Measurements from ENCODE around the gene MMP11.

Gene MMP11

GRCh38 chr22:23781511-23782183, 9.0 kb downstream of the MMP11 start:
- no peak for DNase-seq

GRCh38 chr22:23782252-23782651, 9.6 kb downstream of the MMP11 start:
- no peak for DNase-seq

GRCh38 chr22:23782703-23783102, 10.1 kb downstream of the MMP11 start:
- DNase-seq = no peak

- no peak for DNase-seq
Measured at GRCh38 chr22:23783265-23784150, 10.9 kb downstream of the MMP11 start.

- DNase-seq = no peak
Measured at GRCh38 chr22:23784215-23784732, 11.6 kb downstream of the MMP11 start.

GRCh38 chr22:23786261-23786710, 13.6 kb downstream of the MMP11 start:
- no peak for DNase-seq

- peak; percentile 86 to 92 for DNase-seq
Measured at GRCh38 chr22:23786752-23787599, 14.3 kb downstream of the MMP11 start, which contains the start of gene SMARCB1. Gene SMARCB1, plus strand, starts transcription at chr22:23786966. Its CDS starts 204 bp downstream, at chr22:23787170.

- no peak for DNase-seq
Measured at GRCh38 chr22:23787600-23787896, 14.9 kb downstream of the MMP11 start.

- DNase-seq = no peak
Measured at GRCh38 chr22:23787910-23788309, 15.3 kb downstream of the MMP11 start.

- DNase-seq = no peak
Measured at GRCh38 chr22:23789121-23789520, 16.5 kb downstream of the MMP11 start.

GRCh38 chr22:23789638-23790037, 17.0 kb downstream of the MMP11 start:
- DNase-seq = no peak

GRCh38 chr22:23790819-23791737, 18.4 kb downstream of the MMP11 start:
- no peak for DNase-seq

- no peak for DNase-seq
Measured at GRCh38 chr22:23791738-23792645, 19.3 kb downstream of the MMP11 start.

GRCh38 chr22:23793326-23793725, 20.7 kb downstream of the MMP11 start:
- no peak for DNase-seq

- DNase-seq = no peak
Measured at GRCh38 chr22:23796461-23796860, 23.8 kb downstream of the MMP11 start.

- no peak for DNase-seq
Measured at GRCh38 chr22:23800297-23801237, 27.9 kb downstream of the MMP11 start.

GRCh38 chr22:23801238-23801821, 28.7 kb downstream of the MMP11 start:
- no peak for DNase-seq

GRCh38 chr22:23801886-23802377, 29.3 kb downstream of the MMP11 start:
- DNase-seq = no peak
